ENCODE data around the gene SPACA4.
A peak's percentile ranks its signal among the peaks of the same experiment; 100 is the strongest.

Gene SPACA4

GRCh38 chr19:48634424-48635262 lies 28.1 kb downstream of the SPACA4 start:
- peak; percentile 97 for DNase-seq (ENCODE audit: low read depth)

GRCh38 chr19:48635263-48635965 lies 28.9 kb downstream of the SPACA4 start:
- peak; percentile 75 for DNase-seq (ENCODE audit: low read depth)

- no peak for DNase-seq (ENCODE audit: low read depth)
Measured at GRCh38 chr19:48635966-48636858, 29.7 kb downstream of the SPACA4 start.

GRCh38 chr19:48636859-48637448 lies 30.4 kb downstream of the SPACA4 start, which contains the start of gene DBP:
DBP (minus strand) TSS chr19:48637379; CDS start chr19:48636994, 385 bp downstream.
- no peak for DNase-seq (ENCODE audit: low read depth)

GRCh38 chr19:48637449-48637947 lies 31.0 kb downstream of the SPACA4 start:
- peak; percentile 100 for DNase-seq (ENCODE audit: low read depth)

GRCh38 chr19:48637948-48638830 lies 31.6 kb downstream of the SPACA4 start:
- DNase-seq (ENCODE audit: low read depth), result peak; percentile 99

- no peak for DNase-seq (ENCODE audit: low read depth)
Measured at GRCh38 chr19:48638831-48639381, 32.4 kb downstream of the SPACA4 start.

- DNase-seq (ENCODE audit: low read depth), result no peak
Measured at GRCh38 chr19:48639483-48640375, 33.2 kb downstream of the SPACA4 start.

GRCh38 chr19:48641850-48642249 lies 35.3 kb downstream of the SPACA4 start:
- no peak for DNase-seq (ENCODE audit: low read depth)

GRCh38 chr19:48642862-48643261 lies 36.3 kb downstream of the SPACA4 start:
- DNase-seq (ENCODE audit: low read depth), result no peak

GRCh38 chr19:48644355-48644754 lies 37.8 kb downstream of the SPACA4 start:
- DNase-seq (ENCODE audit: low read depth), result no peak

- no peak for DNase-seq (ENCODE audit: low read depth)
Measured at GRCh38 chr19:48644839-48645619, 38.5 kb downstream of the SPACA4 start.

GRCh38 chr19:48645620-48646000 lies 39.1 kb downstream of the SPACA4 start:
- no peak for DNase-seq (ENCODE audit: low read depth)

GRCh38 chr19:48646001-48646721 lies 39.6 kb downstream of the SPACA4 start, which contains the start of gene CA11:
CA11 (minus strand) TSS chr19:48646187; CDS start chr19:48645632, 555 bp downstream.
- DNase-seq (ENCODE audit: low read depth), result no peak

GRCh38 chr19:48646722-48647216 lies 40.2 kb downstream of the SPACA4 start:
- DNase-seq (ENCODE audit: low read depth), result peak; percentile 96

GRCh38 chr19:48648134-48648533 lies 41.6 kb downstream of the SPACA4 start:
- DNase-seq (ENCODE audit: low read depth), result no peak

- no peak for DNase-seq (ENCODE audit: low read depth)
Measured at GRCh38 chr19:48650974-48651682, 44.6 kb downstream of the SPACA4 start.

Measured in CMK (cell line).